CD14-positive monocyte (primary cell): ENCODE data around the gene SDCBP2. TPM values are rescaled to one million over a fixed set of nuclear protein-coding genes. Genes with fewer than 3 reads are reported as not detected.

ENCODE experiments used
- DNase-seq, 3 donors: peaks; one replicate each; pipeline ENCODE4 v3.0.0-alpha.2; 2011 to 2022
- H2AFZ ChIP-seq: 2 replicates; pipeline ENCODE4 v1.6.0; 2012; ENCODE audit warnings: mild to moderate bottlenecking, low read depth, low read length, inconsistent platforms; ENCODE audit not compliant: insufficient read depth, poor library complexity, severe bottlenecking
- H3K27ac ChIP-seq, 2 donors: 1 replicate in 1 of 2; 2 replicates in 1 of 2; pipeline ENCODE4 v1.5.1; 2012 to 2013; ENCODE audit warnings: low read length in 2 of 2, control low read depth in 1 of 2, inconsistent platforms in 1 of 2, low read depth in 1 of 2, mild to moderate bottlenecking in 1 of 2
- H3K27me3 ChIP-seq, 2 donors: one replicate each; pipeline versions ENCODE4 v1.6.0 to v1.6.1; 2011 to 2013; ENCODE audit warnings: low read length in 2 of 2; ENCODE audit not compliant: control insufficient read depth in 2 of 2, insufficient read depth in 2 of 2
- H3K36me3 ChIP-seq, 2 donors: replicated peaks in 1 of 2; 1 replicate in 1 of 2; 2 replicates in 1 of 2; pipeline versions ENCODE4 v1.5.1 to v1.6.1; 2012 to 2013; ENCODE audit warnings: low read length in 2 of 2, control low read depth in 1 of 2, inconsistent platforms in 1 of 2, mild to moderate bottlenecking in 1 of 2; ENCODE audit not compliant: insufficient read depth in 2 of 2, control insufficient read depth in 1 of 2
- H3K4me1 ChIP-seq, 2 donors: 1 replicate in 1 of 2; 2 replicates in 1 of 2; pipeline versions ENCODE4 v1.5.1 to v1.6.1; 2012 to 2013; ENCODE audit warnings: low read length in 2 of 2, control low read depth in 1 of 2, inconsistent platforms in 1 of 2, mild to moderate bottlenecking in 1 of 2, moderate library complexity in 1 of 2; ENCODE audit not compliant: insufficient read depth in 2 of 2, control insufficient read depth in 1 of 2
- H3K4me2 ChIP-seq: replicated peaks from 2 replicates; pipeline ENCODE3; 2012; ENCODE audit warnings: low read length, moderate library complexity, mild to moderate bottlenecking; ENCODE audit not compliant: poor library complexity, severe bottlenecking; ENCODE audit errors: extremely low read depth
- H3K4me3 ChIP-seq, 3 experiments: fragments of 200-600 bp in 1 of 3; sonication (generic) in 1 of 3; replicated peaks in 1 of 3; 1 replicate in 2 of 3; 2 replicates in 1 of 3; pipeline ENCODE4 v1.5.1; 2011 to 2013; ENCODE audit warnings: low read length in 3 of 3, mild to moderate bottlenecking in 3 of 3, control low read depth in 2 of 3, low read depth in 2 of 3, inconsistent platforms in 1 of 3, moderate library complexity in 1 of 3
- H3K79me2 ChIP-seq: 2 replicates; pipeline ENCODE4 v1.6.0; 2012; ENCODE audit warnings: mild to moderate bottlenecking, control low read depth, inconsistent platforms, low read length, moderate library complexity; ENCODE audit not compliant: insufficient read depth
- H3K9ac ChIP-seq: 2 replicates; pipeline ENCODE4 v1.6.0; 2017; ENCODE audit warnings: low read length, mild to moderate bottlenecking; ENCODE audit not compliant: insufficient read depth, poor library complexity, severe bottlenecking
- H3K9me3 ChIP-seq, 2 donors: replicated peaks in 1 of 2; 1 replicate in 1 of 2; 2 replicates in 1 of 2; pipeline versions ENCODE4 v1.5.1 to v1.6.1; 2012 to 2013; ENCODE audit warnings: low read length in 2 of 2, control low read depth in 1 of 2; ENCODE audit not compliant: control insufficient read depth in 1 of 2, insufficient read depth in 1 of 2
- H4K20me1 ChIP-seq: 2 replicates; pipeline ENCODE4 v1.6.0; 2012; ENCODE audit warnings: mild to moderate bottlenecking, low read length, control low read depth, moderate library complexity; ENCODE audit not compliant: insufficient read depth
- H3K27ac Mint-ChIP-seq, 7 donors: one replicate each; pipeline ENCODE4 v1.8.0; 2020; ENCODE audit warnings: mild to moderate bottlenecking in 7 of 7, mixed read lengths in 7 of 7, moderate library complexity in 6 of 7, inconsistent platforms in 2 of 7
- H3K27me3 Mint-ChIP-seq, 3 donors: one replicate each; pipeline ENCODE4 v1.8.0; 2021 to 2022; ENCODE audit warnings: low read depth in 3 of 3, mild to moderate bottlenecking in 3 of 3, mixed read lengths in 3 of 3, moderate library complexity in 3 of 3, inconsistent platforms in 1 of 3
- H3K36me3 Mint-ChIP-seq, 2 donors: one replicate each; pipeline ENCODE4 v1.8.0; 2020; ENCODE audit warnings: mixed read lengths in 2 of 2, inconsistent platforms in 1 of 2, mild to moderate bottlenecking in 1 of 2
- H3K4me1 Mint-ChIP-seq: one replicate; pipeline ENCODE4 v1.8.0; 2020; ENCODE audit warnings: mild to moderate bottlenecking, mixed read lengths
- H3K4me3 Mint-ChIP-seq, 2 donors: one replicate each; pipeline ENCODE4 v1.8.0; 2020; ENCODE audit warnings: mild to moderate bottlenecking in 2 of 2, mixed read lengths in 2 of 2, moderate library complexity in 1 of 2
- H3K9me3 Mint-ChIP-seq, 7 donors: one replicate each; pipeline ENCODE4 v1.8.0; 2020 to 2022; ENCODE audit warnings: mixed read lengths in 7 of 7, mild to moderate bottlenecking in 6 of 7, moderate library complexity in 6 of 7, inconsistent platforms in 2 of 7
- WGBS: methylation state at CpG from one replicate; pipeline ENCODE4 v1.1.5; 2013; ENCODE audit warnings: missing lambda C conversion rate; ENCODE audit not compliant: insufficient coverage; 5-methylcytosine and 5-hydroxymethylcytosine counted together
- intact Hi-C, 2 donors: fragments of 100-400 bp; cut with micrococcal nuclease; formaldehyde crosslinking; loops; one replicate each; pipeline versions ENCODE4 v1.15.0 to v1.15.1; 2023
- polyA plus RNA-seq, 3 donors: library from polyadenylated mRNA; depleted of rRNA in 1 of 3; unstranded in 2 of 3; stranded (reverse) in 1 of 3; fragments of 300-500 nt in 2 of 3; fragments of >200 nt in 1 of 3; fragmentation: Illumina TruSeq in 2 of 3; gene quantifications; 1 replicate in 2 of 3; 2 replicates in 1 of 3; pipeline ENCODE4 v1.2.3, GENCODE V29; 2012 to 2021
- TF ChIP-seq, protein P1 (sequence below): fragments of 200-600 bp; IDR thresholded peaks from one replicate; pipeline ENCODE4 v1.8.0; 2022; ENCODE audit warnings: antibody characterized with exemption, mild to moderate bottlenecking

The SDCBP2 gene
- polyA plus RNA-seq, 3 donors, result 0.69 to 1.0 (median 0.71) TPM

DNA sequence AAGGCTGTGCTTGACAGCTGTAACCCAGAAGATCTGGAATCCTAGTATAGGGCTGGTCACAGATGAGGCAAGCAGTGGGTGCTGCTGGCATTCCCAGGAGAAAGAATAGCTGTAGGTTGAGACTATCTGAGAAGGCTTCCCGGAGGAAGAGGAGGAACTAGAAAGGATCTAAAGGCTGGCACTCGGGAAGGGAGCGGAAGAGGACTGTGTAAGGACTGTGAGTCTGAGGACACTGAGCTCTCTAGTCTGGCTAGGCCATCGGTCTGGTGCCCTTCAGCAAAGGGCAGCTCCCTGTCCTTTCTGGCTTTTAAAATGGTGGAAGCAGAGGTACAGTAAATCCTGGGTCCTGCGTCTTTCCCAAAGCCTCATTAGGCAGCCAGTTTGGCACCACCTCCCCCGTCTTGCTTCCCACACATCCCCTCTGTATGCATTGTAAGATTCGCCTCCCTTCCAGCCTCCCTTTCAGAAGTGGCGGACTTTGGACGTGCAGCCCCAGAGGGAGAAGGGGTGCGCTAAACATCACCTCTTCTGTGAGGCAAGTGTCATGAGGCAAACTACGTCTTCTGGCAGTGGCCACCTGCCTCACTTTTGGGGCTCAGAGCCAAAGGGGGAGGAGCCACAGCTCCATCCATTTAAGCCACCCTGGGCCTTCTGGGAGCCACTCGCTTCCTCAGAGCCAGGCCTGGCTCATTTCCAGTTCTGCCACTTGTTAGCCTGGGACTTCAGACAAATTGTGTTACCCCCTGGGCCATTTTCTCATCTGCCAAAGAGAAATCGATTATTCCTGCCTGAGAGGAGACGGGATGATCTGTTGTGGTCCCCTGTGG, 54.2 kb downstream of the SDCBP2 start:
- Histone ChIP-seq H2AFZ (no peak overlapping the region), H3K4me3 (no peak overlapping the region), H3K27ac (no peak overlapping the region), H3K9ac (no peak overlapping the region), H3K4me1 (no peaks in the 10 kb centered on the region), H3K36me3 (no peaks in the 10 kb centered on the region), H3K4me2 (no peak overlapping the region), H3K27me3 (no peaks in the 10 kb centered on the region), H4K20me1 (no peaks in the 10 kb centered on the region), H3K9me3 (no peaks in the 10 kb centered on the region), H3K79me2 (no peaks in the 10 kb centered on the region)
- H3K9me3 Mint-ChIP-seq, result no peaks in the 10 kb centered on the region
- no peak overlapping the region for H3K4me3 Mint-ChIP-seq
- TF ChIP-seq, protein P1, sequence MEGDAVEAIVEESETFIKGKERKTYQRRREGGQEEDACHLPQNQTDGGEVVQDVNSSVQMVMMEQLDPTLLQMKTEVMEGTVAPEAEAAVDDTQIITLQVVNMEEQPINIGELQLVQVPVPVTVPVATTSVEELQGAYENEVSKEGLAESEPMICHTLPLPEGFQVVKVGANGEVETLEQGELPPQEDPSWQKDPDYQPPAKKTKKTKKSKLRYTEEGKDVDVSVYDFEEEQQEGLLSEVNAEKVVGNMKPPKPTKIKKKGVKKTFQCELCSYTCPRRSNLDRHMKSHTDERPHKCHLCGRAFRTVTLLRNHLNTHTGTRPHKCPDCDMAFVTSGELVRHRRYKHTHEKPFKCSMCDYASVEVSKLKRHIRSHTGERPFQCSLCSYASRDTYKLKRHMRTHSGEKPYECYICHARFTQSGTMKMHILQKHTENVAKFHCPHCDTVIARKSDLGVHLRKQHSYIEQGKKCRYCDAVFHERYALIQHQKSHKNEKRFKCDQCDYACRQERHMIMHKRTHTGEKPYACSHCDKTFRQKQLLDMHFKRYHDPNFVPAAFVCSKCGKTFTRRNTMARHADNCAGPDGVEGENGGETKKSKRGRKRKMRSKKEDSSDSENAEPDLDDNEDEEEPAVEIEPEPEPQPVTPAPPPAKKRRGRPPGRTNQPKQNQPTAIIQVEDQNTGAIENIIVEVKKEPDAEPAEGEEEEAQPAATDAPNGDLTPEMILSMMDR, result no peak
- peaks cover 0 to 4% (median 0%) of the 10 kb centered on the region in 3 donors for H3K27me3 Mint-ChIP-seq
- H3K27ac Mint-ChIP-seq, result no peak overlapping the region
- intact Hi-C loops, result no loop called here
- H3K4me1 Mint-ChIP-seq, result no peaks in the 10 kb centered on the region
- DNase-seq, result no peak
- H3K36me3 Mint-ChIP-seq, result no peaks in the 10 kb centered on the region
- 98% methylated on average over 13 of the region's 14 CpGs for WGBS

GRCh38 chr20:1273366-1273765, 55.6 kb downstream of the SDCBP2 start:
- Histone ChIP-seq H3K4me1 (no peaks in the 10 kb centered on the region), H4K20me1 (no peaks in the 10 kb centered on the region), H3K4me3 (no peak overlapping the region), H3K9me3 (no peaks in the 10 kb centered on the region), H3K36me3 (no peaks in the 10 kb centered on the region), H3K9ac (no peak overlapping the region), H2AFZ (no peak overlapping the region), H3K79me2 (no peaks in the 10 kb centered on the region), H3K27ac (no peak overlapping the region), H3K4me2 (no peak overlapping the region), H3K27me3 (no peaks in the 10 kb centered on the region)
- no peak for DNase-seq
- intact Hi-C loops, result no loop called here
- H3K36me3 Mint-ChIP-seq, result no peaks in the 10 kb centered on the region
- TF ChIP-seq, protein P1, result no peak
- no peaks in the 10 kb centered on the region for H3K4me1 Mint-ChIP-seq
- H3K4me3 Mint-ChIP-seq, result no peak overlapping the region
- no peak overlapping the region for H3K27ac Mint-ChIP-seq
- H3K27me3 Mint-ChIP-seq, result peaks cover 0 to 4% (median 3%) of the 10 kb centered on the region in 3 donors
- no peaks in the 10 kb centered on the region for H3K9me3 Mint-ChIP-seq
- 100% methylated on average over 1 of the region's 2 CpGs for WGBS
